Esophagus muscularis mucosa (tissue), 3 donors: Measurements from ENCODE around the gene PCDHGC3.

Experiments
- CTCF ChIP-seq, 3 experiments: fragments of 200-600 bp in 2 of 3; fragments of 450-650 bp in 1 of 3; sonication (generic) in 2 of 3; IDR thresholded peaks; one replicate each; pipeline ENCODE4 v1.5.1; 2017 to 2019; ENCODE audit warnings: antibody characterized with exemption in 3 of 3, mild to moderate bottlenecking in 2 of 3, moderate library complexity in 1 of 3
- POLR2A ChIP-seq: fragments of 450-650 bp; IDR thresholded peaks from one replicate; pipeline ENCODE4 v1.6.1; 2017; ENCODE audit warnings: antibody characterized with exemption, moderate library complexity, mild to moderate bottlenecking, low read depth

- no peak for TF ChIP-seq POLR2A
- no peak for TF ChIP-seq CTCF (IDR thresholded peaks at IDR 0.05)
These were observed 42.9 kb downstream of the PCDHGC3 start for GRCh38 chr5:141518618-141519015.
